ENCODE data around the gene NAPSA.

GRCh38 chr19:50409347-50409746 is 43.9 kb upstream of the NAPSA start:
- TF ChIP-seq CTCF (IDR thresholded peaks at IDR 0.05; ENCODE audit: low read depth, low read length, poor library complexity, severe bottlenecking) = no peak
- no peak for TF ChIP-seq EZH2phosphoT487 (IDR thresholded peaks at IDR 0.05; ENCODE audit: borderline replicate concordance, low read length)

All from DOHH2 (cell line).